GM13976 (cell line): Measurements from ENCODE around the gene IMPDH1.

Experiments
- DNase-seq: peaks from one replicate; pipeline ENCODE4 v3.0.0; 2012; ENCODE audit warnings: low spot score
- CTCF ChIP-seq: IDR thresholded peaks from 2 replicates; pipeline ENCODE4 v1.5.1; 2012; ENCODE audit warnings: borderline replicate concordance, mild to moderate bottlenecking; ENCODE audit not compliant: insufficient read depth; ENCODE audit errors: extremely low read depth, missing control alignments, control extremely low read depth
- in situ Hi-C: fragments of 300-500 bp; cut with MboI; formaldehyde crosslinking; loops from one replicate; pipeline ENCODE4 v1.12.0; 2022; ENCODE audit warnings: low sequenced_read_pairs, mixed read lengths, inconsistent platforms; ENCODE audit not compliant: unreplicated experiment

IMPDH1 gene

GRCh38 chr7:128434413-128435326 lies 24.9 kb upstream of the IMPDH1 start:
- TF ChIP-seq CTCF: no peak

GRCh38 chr7:128431754-128432153 lies 22.0 kb upstream of the IMPDH1 start:
- DNase-seq: no peak
- TF ChIP-seq CTCF: no peak
- in situ Hi-C loops: no loop called here

More at GRCh38 chr7:128434413-128435326, 24.9 kb upstream of the IMPDH1 start:
- DNase-seq: no peak
- in situ Hi-C loops: no loop called here

GRCh38 chr7:128431221-128431620 lies 21.4 kb upstream of the IMPDH1 start:
- no peak for TF ChIP-seq CTCF
- in situ Hi-C loops: no loop called here
- DNase-seq: no peak

- no peak for DNase-seq
- in situ Hi-C loops: no loop called here
- no peak for TF ChIP-seq CTCF
Measured at GRCh38 chr7:128430207-128430606, 20.4 kb upstream of the IMPDH1 start.

- DNase-seq: peak; percentile 54
- in situ Hi-C loops: loop anchor here (5.0 kb wide), 1 partner anchor 35 kb away; no protein-coding TSS in a partner anchor
- TF ChIP-seq CTCF: peak; percentile 43
Measured at GRCh38 chr7:128427289-128427891, 17.6 kb upstream of the IMPDH1 start.

GRCh38 chr7:128425850-128426249 lies 16.1 kb upstream of the IMPDH1 start:
- DNase-seq: peak; percentile 75
- in situ Hi-C loops: loop anchor here (5.0 kb wide), 1 partner anchor 36 kb away; no protein-coding TSS in a partner anchor
- peak; percentile 96 for TF ChIP-seq CTCF
